ENCODE measurements around the gene CSNK1G1. TPM values are rescaled to one million over a fixed set of nuclear protein-coding genes. Genes with fewer than 3 reads are reported as not detected.

CSNK1G1 gene
- total RNA-seq = 90.1 TPM

GRCh38 chr15:64355944-64356709, at the start of gene CSNK1G1:
Gene CSNK1G1, minus strand, starts transcription at chr15:64356173. Its CDS starts 55,674 bp downstream, at chr15:64300499.

GRCh38 chr15:64387562-64388168, 31.7 kb upstream of the CSNK1G1 start, which contains the start of gene TRIP4:
Gene TRIP4, plus strand, starts transcription at chr15:64387836. Its CDS starts 28 bp downstream, at chr15:64387864.

GRCh38 chr15:64381000-64381751, 25.2 kb upstream of the CSNK1G1 start, which contains the start of gene PCLAF:
Gene PCLAF, minus strand, starts transcription at chr15:64381441. Its CDS starts 70 bp downstream, at chr15:64381371.

GRCh38 chr15:64162869-64163658, 192.9 kb downstream of the CSNK1G1 start, which contains the start of gene PPIB:
Gene PPIB, minus strand, starts transcription at chr15:64163022. Its CDS starts 36 bp downstream, at chr15:64162986.

GRCh38 chr15:64151727-64152506, 204.1 kb downstream of the CSNK1G1 start, which contains the start of gene SNX22:
Gene SNX22, plus strand, starts transcription at chr15:64151731. Its CDS starts 45 bp downstream, at chr15:64151776.

Small RNA genes lying within 50 kb of the gene (small RNA-seq; reads per million reads assigned to genes)
- gene RF00554 (ENCODE audit: low replicate concordance) = not detected

Other genes with a start within 250 kb of the CSNK1G1 start
- 9.7 TPM for gene SNX22, start 204.4 kb downstream of the CSNK1G1 start, total RNA-seq
- 121 TPM for gene PPIB, start 193.2 kb downstream of the CSNK1G1 start, total RNA-seq
- 5.9 TPM for gene PCLAF, start 25.3 kb upstream of the CSNK1G1 start, total RNA-seq
- gene TRIP4, start 31.7 kb upstream of the CSNK1G1 start, total RNA-seq = 24.7 TPM
- 60.1 TPM for gene ZNF609, start 104.4 kb upstream of the CSNK1G1 start, total RNA-seq